ENCODE results near the gene NFIX.

DNA sequence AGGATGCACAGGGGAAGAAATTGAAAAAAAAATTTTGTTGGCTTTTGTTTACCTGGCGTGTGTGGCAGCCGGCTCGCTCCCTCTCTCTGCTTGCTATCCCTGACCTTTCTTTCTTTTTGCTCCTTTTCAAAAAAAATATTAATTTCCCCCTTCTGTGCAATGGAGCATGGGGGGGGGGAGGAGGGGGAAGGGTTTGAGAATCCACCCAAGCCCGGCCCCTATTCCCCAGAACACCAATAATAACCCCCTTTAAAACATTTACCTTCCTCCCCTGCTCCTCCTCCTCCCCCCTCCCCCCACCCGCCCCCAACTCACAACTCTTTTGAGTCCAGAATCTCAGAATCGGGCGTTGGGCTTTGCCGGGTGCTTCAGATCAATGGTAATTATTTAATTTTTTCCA, 28.4 kb downstream of the NFIX start:
- TF ChIP-seq EZH2 (IDR thresholded peaks at IDR 0.05; ENCODE audit: insufficient read depth, low read length): no peak
- TF ChIP-seq, protein P1, sequence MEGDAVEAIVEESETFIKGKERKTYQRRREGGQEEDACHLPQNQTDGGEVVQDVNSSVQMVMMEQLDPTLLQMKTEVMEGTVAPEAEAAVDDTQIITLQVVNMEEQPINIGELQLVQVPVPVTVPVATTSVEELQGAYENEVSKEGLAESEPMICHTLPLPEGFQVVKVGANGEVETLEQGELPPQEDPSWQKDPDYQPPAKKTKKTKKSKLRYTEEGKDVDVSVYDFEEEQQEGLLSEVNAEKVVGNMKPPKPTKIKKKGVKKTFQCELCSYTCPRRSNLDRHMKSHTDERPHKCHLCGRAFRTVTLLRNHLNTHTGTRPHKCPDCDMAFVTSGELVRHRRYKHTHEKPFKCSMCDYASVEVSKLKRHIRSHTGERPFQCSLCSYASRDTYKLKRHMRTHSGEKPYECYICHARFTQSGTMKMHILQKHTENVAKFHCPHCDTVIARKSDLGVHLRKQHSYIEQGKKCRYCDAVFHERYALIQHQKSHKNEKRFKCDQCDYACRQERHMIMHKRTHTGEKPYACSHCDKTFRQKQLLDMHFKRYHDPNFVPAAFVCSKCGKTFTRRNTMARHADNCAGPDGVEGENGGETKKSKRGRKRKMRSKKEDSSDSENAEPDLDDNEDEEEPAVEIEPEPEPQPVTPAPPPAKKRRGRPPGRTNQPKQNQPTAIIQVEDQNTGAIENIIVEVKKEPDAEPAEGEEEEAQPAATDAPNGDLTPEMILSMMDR (IDR thresholded peaks at IDR 0.05; ENCODE audit: insufficient read depth, low read depth, low read length): no peak

All from astrocyte (in vitro differentiated cells and primary cell).